Osteocyte (in vitro differentiated cells): ENCODE results near the gene RAB6A. TPM values are rescaled to one million over a fixed set of nuclear protein-coding genes. Genes with fewer than 3 reads are reported as not detected.

ENCODE experiments used
- DNase-seq: peaks from one replicate; pipeline ENCODE4 v3.0.0; 2021; ENCODE audit warnings: mixed read lengths; ENCODE audit not compliant: unreplicated experiment; ENCODE audit errors: extremely low spot score
- H3K27ac Mint-ChIP-seq: one replicate; pipeline ENCODE4 v1.8.0; 2021; ENCODE audit warnings: mild to moderate bottlenecking, mixed read lengths; ENCODE audit not compliant: unreplicated experiment
- H3K27me3 Mint-ChIP-seq: one replicate; pipeline ENCODE4 v1.8.0; 2021; ENCODE audit warnings: mixed read lengths; ENCODE audit not compliant: unreplicated experiment
- H3K36me3 Mint-ChIP-seq: one replicate; pipeline ENCODE4 v1.8.0; 2021; ENCODE audit warnings: mixed read lengths; ENCODE audit not compliant: unreplicated experiment
- H3K4me1 Mint-ChIP-seq: one replicate; pipeline ENCODE4 v1.8.0; 2021; ENCODE audit warnings: mixed read lengths; ENCODE audit not compliant: unreplicated experiment
- H3K4me3 Mint-ChIP-seq: one replicate; pipeline ENCODE4 v1.8.0; 2021; ENCODE audit warnings: mild to moderate bottlenecking, moderate library complexity, mixed read lengths; ENCODE audit not compliant: unreplicated experiment
- H3K9me3 Mint-ChIP-seq: one replicate; pipeline ENCODE4 v1.8.0; 2021; ENCODE audit warnings: mixed read lengths; ENCODE audit not compliant: unreplicated experiment
- total RNA-seq: library from RNA; stranded (reverse); gene quantifications from 2 replicates; pipeline ENCODE4 v1.2.1, GENCODE V29; 2021
- TF ChIP-seq, protein P1 (sequence below): fragments of 200-600 bp; sonication (generic); IDR thresholded peaks from 2 replicates; pipeline ENCODE4 v1.5.0; 2021; ENCODE audit warnings: antibody characterized with exemption, mild to moderate bottlenecking, moderate library complexity

Gene RAB6A
- total RNA-seq, 1 donor from 2014 or later: 145 TPM

DNA sequence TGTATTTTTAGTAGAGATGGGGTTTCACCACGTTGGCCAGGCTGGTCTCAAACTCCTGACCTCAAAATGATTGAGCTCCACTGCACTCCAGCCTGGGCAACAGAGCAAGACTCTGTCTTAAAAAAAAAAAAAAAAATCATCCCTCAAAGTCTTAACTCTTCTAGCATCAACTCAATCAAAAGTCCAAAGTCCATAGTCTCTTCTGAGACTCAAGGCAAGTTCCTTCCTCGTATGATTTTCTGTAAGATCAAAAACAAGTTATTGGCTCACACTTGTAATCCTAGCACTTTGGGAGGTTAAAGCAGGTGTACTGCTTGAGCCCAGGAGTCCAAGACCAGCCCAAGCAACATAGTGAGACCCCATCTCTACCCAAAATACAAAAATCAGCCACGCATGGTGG is 90.1 kb downstream of the RAB6A start:
- no peaks in the 10 kb centered on the region for H3K4me1 Mint-ChIP-seq

DNA sequence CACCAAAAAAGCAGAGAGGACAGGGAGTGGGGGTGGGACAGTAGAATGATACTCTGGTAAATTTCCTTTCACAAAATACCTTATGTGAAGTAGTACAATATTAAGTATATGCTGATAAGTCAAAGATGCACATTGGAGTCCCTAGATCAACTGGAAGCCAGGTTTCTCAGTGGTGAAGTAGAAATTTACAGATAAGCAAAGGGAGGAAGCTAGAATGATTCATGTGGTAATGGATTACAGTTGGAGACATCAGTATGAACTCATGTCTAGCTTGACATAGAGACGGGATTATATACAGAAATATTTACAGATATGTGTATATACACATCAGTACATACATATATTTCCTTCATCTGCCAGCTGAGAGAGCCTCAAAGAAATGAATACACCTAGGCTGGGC is 93.0 kb downstream of the RAB6A start:
- peaks cover 2% of the 10 kb centered on the region for H3K36me3 Mint-ChIP-seq
- no peaks in the 10 kb centered on the region for H3K9me3 Mint-ChIP-seq
- DNase-seq: no peak
- TF ChIP-seq, protein P1, sequence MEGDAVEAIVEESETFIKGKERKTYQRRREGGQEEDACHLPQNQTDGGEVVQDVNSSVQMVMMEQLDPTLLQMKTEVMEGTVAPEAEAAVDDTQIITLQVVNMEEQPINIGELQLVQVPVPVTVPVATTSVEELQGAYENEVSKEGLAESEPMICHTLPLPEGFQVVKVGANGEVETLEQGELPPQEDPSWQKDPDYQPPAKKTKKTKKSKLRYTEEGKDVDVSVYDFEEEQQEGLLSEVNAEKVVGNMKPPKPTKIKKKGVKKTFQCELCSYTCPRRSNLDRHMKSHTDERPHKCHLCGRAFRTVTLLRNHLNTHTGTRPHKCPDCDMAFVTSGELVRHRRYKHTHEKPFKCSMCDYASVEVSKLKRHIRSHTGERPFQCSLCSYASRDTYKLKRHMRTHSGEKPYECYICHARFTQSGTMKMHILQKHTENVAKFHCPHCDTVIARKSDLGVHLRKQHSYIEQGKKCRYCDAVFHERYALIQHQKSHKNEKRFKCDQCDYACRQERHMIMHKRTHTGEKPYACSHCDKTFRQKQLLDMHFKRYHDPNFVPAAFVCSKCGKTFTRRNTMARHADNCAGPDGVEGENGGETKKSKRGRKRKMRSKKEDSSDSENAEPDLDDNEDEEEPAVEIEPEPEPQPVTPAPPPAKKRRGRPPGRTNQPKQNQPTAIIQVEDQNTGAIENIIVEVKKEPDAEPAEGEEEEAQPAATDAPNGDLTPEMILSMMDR: no peak
- no peaks in the 10 kb centered on the region for H3K27me3 Mint-ChIP-seq
- H3K4me3 Mint-ChIP-seq: no peak overlapping the region
- H3K4me1 Mint-ChIP-seq: no peaks in the 10 kb centered on the region
- H3K27ac Mint-ChIP-seq: no peak overlapping the region

More for the DNA sequence above, 90.1 kb downstream of the RAB6A start:
- Mint-ChIP-seq H3K9me3 (no peaks in the 10 kb centered on the region), H3K4me3 (no peak overlapping the region), H3K27ac (no peak overlapping the region), H3K27me3 (no peaks in the 10 kb centered on the region), H3K36me3 (peaks cover 14% of the 10 kb centered on the region)
- TF ChIP-seq, protein P1: no peak
- no peak for DNase-seq

DNA sequence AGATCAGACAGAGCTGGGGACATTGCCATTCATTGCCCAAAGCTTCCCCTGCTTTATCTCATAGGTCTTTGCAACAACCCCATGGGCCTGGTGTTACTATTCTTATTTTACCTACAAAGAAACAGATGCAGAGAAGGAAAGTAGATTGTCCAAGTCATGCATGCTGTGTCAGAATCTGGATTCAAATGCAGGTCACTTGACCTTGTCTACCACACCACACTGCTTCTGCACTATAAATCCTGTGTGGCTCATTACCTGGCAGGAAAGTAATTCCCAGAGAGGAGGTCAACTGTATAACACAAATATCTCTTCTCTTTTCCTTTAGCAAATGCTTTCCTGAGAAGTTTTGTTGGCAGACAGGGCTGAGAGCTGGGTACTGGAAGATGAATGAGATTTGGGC is 96.0 kb downstream of the RAB6A start:
- no peak for DNase-seq
- H3K4me3 Mint-ChIP-seq: no peak overlapping the region
- H3K27ac Mint-ChIP-seq: no peak overlapping the region
- H3K27me3 Mint-ChIP-seq: no peaks in the 10 kb centered on the region
- TF ChIP-seq, protein P1: no peak
- H3K9me3 Mint-ChIP-seq: no peaks in the 10 kb centered on the region
- H3K4me1 Mint-ChIP-seq: peaks cover 5% of the 10 kb centered on the region
- no peaks in the 10 kb centered on the region for H3K36me3 Mint-ChIP-seq

DNA sequence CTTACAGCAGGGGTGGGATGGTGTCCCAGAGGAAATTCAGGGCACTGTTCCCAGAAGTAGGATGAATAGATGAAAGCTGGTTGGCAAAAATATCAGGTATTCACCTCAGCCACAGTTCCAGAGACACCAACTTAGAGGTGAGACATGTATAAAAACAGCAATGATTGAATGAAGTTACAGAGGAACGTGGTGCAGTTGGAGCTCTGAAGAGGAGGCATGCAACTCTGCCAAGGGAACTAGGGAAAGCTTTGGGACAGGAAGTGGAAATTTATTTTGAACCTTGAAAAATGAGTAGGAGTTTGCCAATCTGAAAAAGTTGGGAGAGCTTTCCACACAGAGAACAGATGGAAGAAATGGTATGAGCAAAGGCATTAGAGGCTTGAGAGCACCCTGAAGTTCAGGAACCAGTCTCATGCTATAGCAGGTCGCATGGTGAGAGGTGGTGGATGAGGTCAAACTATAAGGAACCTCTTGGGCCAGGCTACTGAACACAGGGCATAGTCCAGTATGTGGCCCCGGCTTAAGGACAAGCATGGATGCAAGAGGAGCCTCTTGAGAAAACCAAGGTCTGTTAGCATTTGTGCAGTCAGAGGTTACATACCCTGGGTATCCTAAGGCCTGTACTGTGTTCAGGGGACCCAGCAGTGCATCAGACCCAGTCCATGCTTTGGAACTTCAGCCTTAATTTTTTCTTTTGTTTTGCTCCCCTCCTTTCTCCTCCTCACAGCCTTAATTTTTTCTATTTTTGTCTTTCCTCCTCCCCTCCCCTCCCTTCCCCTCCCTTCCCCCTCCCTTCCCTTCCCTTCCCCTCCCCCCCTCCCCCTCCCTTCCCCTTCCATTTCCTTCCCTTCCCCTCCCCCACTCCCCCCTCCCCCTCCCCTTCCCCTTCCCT is 97.0 kb downstream of the RAB6A start:
- DNase-seq: no peak
- Mint-ChIP-seq H3K4me1 (peaks cover 5% of the 10 kb centered on the region), H3K4me3 (no peak overlapping the region), H3K9me3 (no peaks in the 10 kb centered on the region), H3K36me3 (no peaks in the 10 kb centered on the region), H3K27me3 (no peaks in the 10 kb centered on the region), H3K27ac (no peak overlapping the region)
- TF ChIP-seq, protein P1: no peak

- Mint-ChIP-seq H3K27me3 (no peaks in the 10 kb centered on the region), H3K4me3 (peak overlapping the region; percentile 0), H3K4me1 (peaks cover 5% of the 10 kb centered on the region), H3K36me3 (no peaks in the 10 kb centered on the region), H3K9me3 (no peaks in the 10 kb centered on the region), H3K27ac (no peak overlapping the region)
- no peak for DNase-seq
- TF ChIP-seq, protein P1: no peak
Measured at GRCh38 chr11:73662445-73663157, 98.3 kb downstream of the RAB6A start.
